ENCODE measurements around the gene ZNF462. TPM values are rescaled to one million over a fixed set of nuclear protein-coding genes. Genes with fewer than 3 reads are reported as not detected.

ZNF462 gene
- total and polyA plus RNA-seq, 2 of the 4 experiments (the other 2 are of a cell fraction), result 6.1 to 18.8 TPM

- Histone ChIP-seq H4K91ac (ENCODE audit: insufficient read depth, low read depth, low read length) (no peak overlapping the region), H2BK20ac (ENCODE audit: low read depth, low read length) (no peak overlapping the region), H2BK15ac (ENCODE audit: low read depth, low read length) (no peak overlapping the region), H4K8ac (ENCODE audit: low read depth in 2 of 2, low read length in 2 of 2) (no peak overlapping the region), H3K9me1 (ENCODE audit: insufficient read depth, low read length) (peaks cover 4% of the 10 kb centered on the region; the same call in 1 of the 2 replicates), H3K27ac (ENCODE audit: insufficient read depth, low read length) (no peak overlapping the region), H4K20me1 (ENCODE audit: insufficient read depth, low read length) (no peaks in the 10 kb centered on the region), H3K9me3 (ENCODE audit: control insufficient read depth, insufficient read depth, low read length) (no peaks in the 10 kb centered on the region), H4K5ac (ENCODE audit: low read depth, low read length) (no peak overlapping the region), H3K56ac (ENCODE audit: extremely low read depth, insufficient read depth, low read length) (no peak overlapping the region), H2AK9ac (replicated peaks; ENCODE audit: low read depth, low read length, poor library complexity) (no peak overlapping the region), H3K4me2 (ENCODE audit: low read depth, low read length) (no peak overlapping the region), H3K4me3 (ENCODE audit: insufficient read depth, low read depth, low read length) (no peak overlapping the region), H3K27me3 (ENCODE audit: control insufficient read depth, insufficient read depth, low read length) (no peaks in the 10 kb centered on the region), H3K18ac (ENCODE audit: low read depth, low read length) (no peak overlapping the region), H3K14ac (replicated peaks; ENCODE audit: low read depth, low read length) (no peak overlapping the region), H3K79me1 (ENCODE audit: low read depth in 1 of 2, low read length in 2 of 2) (peaks cover 4 to 17% of the 10 kb centered on the region in 2 experiments; a peak in 2 of 4 replicates), H2BK5ac (ENCODE audit: low read depth, low read length, poor library complexity, severe bottlenecking) (no peak overlapping the region), H3K36me3 (ENCODE audit: control insufficient read depth, insufficient read depth, low read length) (peaks cover 43% of the 10 kb centered on the region), H2AFZ (replicated peaks; ENCODE audit: low read length, poor library complexity) (no peak overlapping the region), H3K4ac (ENCODE audit: low read depth, low read length) (no peak overlapping the region), H2BK120ac (ENCODE audit: low read depth, low read length) (no peak overlapping the region), H3K4me1 (ENCODE audit: control insufficient read depth, insufficient read depth, low read length) (peaks cover 4% of the 10 kb centered on the region; the same call in 1 of the 2 replicates), H3K23ac (ENCODE audit: low read depth, low read length) (no peak overlapping the region), H2AK5ac (ENCODE audit: low read depth, low read length) (no peak overlapping the region), H3K9ac (ENCODE audit: low read depth, low read length) (no peak overlapping the region)
- TF ChIP-seq, protein P1, sequence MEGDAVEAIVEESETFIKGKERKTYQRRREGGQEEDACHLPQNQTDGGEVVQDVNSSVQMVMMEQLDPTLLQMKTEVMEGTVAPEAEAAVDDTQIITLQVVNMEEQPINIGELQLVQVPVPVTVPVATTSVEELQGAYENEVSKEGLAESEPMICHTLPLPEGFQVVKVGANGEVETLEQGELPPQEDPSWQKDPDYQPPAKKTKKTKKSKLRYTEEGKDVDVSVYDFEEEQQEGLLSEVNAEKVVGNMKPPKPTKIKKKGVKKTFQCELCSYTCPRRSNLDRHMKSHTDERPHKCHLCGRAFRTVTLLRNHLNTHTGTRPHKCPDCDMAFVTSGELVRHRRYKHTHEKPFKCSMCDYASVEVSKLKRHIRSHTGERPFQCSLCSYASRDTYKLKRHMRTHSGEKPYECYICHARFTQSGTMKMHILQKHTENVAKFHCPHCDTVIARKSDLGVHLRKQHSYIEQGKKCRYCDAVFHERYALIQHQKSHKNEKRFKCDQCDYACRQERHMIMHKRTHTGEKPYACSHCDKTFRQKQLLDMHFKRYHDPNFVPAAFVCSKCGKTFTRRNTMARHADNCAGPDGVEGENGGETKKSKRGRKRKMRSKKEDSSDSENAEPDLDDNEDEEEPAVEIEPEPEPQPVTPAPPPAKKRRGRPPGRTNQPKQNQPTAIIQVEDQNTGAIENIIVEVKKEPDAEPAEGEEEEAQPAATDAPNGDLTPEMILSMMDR (conservative IDR thresholded peaks at IDR 0.05; ENCODE audit: low read depth, low read length), result no peak
- TF ChIP-seq CHD1 (IDR thresholded peaks at IDR 0.05; ENCODE audit: low read depth, low read length) (no peak), RFX5 (IDR thresholded peaks at IDR 0.05; ENCODE audit: low read depth, low read length) (no peak), POLR2A (IDR thresholded peaks at IDR 0.05; ENCODE audit: low read depth, low read length) (no peak), MAFK (IDR thresholded peaks at IDR 0.05; ENCODE audit: low read depth, low read length) (no peak), RAD21 (IDR thresholded peaks at IDR 0.05; ENCODE audit: low read length) (no peak), NFE2L2 (IDR thresholded peaks at IDR 0.05; ENCODE audit: low read depth, low read length) (no peak), FOS (IDR thresholded peaks at IDR 0.05; ENCODE audit: low read depth, low read length) (no peak), RCOR1 (IDR thresholded peaks at IDR 0.05; ENCODE audit: insufficient replicate concordance, low read length) (no peak), CEBPB (IDR thresholded peaks at IDR 0.05; ENCODE audit: low read depth, low read length) (no peak), USF2 (IDR thresholded peaks at IDR 0.05; ENCODE audit: low read depth, low read length) (no peak), BHLHE40 (IDR thresholded peaks at IDR 0.05; ENCODE audit: low read depth, low read length) (no peak), MAZ (IDR thresholded peaks at IDR 0.05; ENCODE audit: borderline replicate concordance, low read depth, low read length) (no peak), MXI1 (IDR thresholded peaks at IDR 0.05; ENCODE audit: borderline replicate concordance, low read depth, low read length) (no peak)
- TF ChIP-seq, protein P2, sequence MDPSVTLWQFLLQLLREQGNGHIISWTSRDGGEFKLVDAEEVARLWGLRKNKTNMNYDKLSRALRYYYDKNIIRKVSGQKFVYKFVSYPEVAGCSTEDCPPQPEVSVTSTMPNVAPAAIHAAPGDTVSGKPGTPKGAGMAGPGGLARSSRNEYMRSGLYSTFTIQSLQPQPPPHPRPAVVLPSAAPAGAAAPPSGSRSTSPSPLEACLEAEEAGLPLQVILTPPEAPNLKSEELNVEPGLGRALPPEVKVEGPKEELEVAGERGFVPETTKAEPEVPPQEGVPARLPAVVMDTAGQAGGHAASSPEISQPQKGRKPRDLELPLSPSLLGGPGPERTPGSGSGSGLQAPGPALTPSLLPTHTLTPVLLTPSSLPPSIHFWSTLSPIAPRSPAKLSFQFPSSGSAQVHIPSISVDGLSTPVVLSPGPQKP (IDR thresholded peaks at IDR 0.05; ENCODE audit: borderline replicate concordance, low read depth, low read length), result no peak
- intact Hi-C loops (cut with micrococcal nuclease), result no loop called here
- 100% methylated on average over 1 of the region's 4 CpGs; no CpG with 5 or more reads in 1 of the 2 experiments for WGBS, 2 experiments (ENCODE audit: extremely low coverage in 2 of 2, insufficient read length in 1 of 2)
- no TSS peak for BruUV-seq (replicated peaks)
- POLR2A ChIA-PET (ENCODE audit: unreplicated experiment), result no interaction called here
- DNase-seq (no peak), ATAC-seq (ENCODE audit: low read depth) (no peak)
- in situ Hi-C loops (cut with MboI; ENCODE audit: low sequenced_read_pairs), result no loop called here
- CTCF ChIA-PET, result no interaction called here
- dilution Hi-C loops (cut with HindIII; ENCODE audit: low sequenced_read_pairs, unreplicated experiment), result no loop called here
Measured at GRCh38 chr9:106931466-106931865, 68.5 kb downstream of the ZNF462 start.
